Astrocyte (in vitro differentiated cells and primary cell): ENCODE measurements around the gene PROKR2. TPM values are rescaled to one million over a fixed set of nuclear protein-coding genes. Genes with fewer than 3 reads are reported as not detected.

Source experiments
- DNase-seq: peaks from one replicate; pipeline ENCODE4 v3.0.0-alpha.2; 2010; ENCODE audit warnings: low read depth
- FAIRE-seq: peaks from 2 replicates; lab custom pipeline; 2011; peaks lifted over from hg19 to GRCh38; lab: Jason Lieb, UNC
- H2AFZ ChIP-seq: 2 replicates; pipeline ENCODE4 v1.6.0; 2012; ENCODE audit warnings: low read depth, low read length, inconsistent platforms
- H3K27ac ChIP-seq: 2 replicates; pipeline ENCODE4 v1.5.1; 2011; ENCODE audit warnings: low read depth, low read length, inconsistent platforms
- H3K27me3 ChIP-seq: 2 replicates; pipeline ENCODE4 v1.6.0; 2011; ENCODE audit warnings: low read length, inconsistent platforms; ENCODE audit not compliant: insufficient read depth
- H3K36me3 ChIP-seq: 2 replicates; pipeline ENCODE4 v1.5.1; 2011; ENCODE audit warnings: low read length, inconsistent platforms; ENCODE audit not compliant: insufficient read depth
- H3K4me1 ChIP-seq: 2 replicates; pipeline ENCODE4 v1.5.1; 2011; ENCODE audit warnings: low read length, inconsistent platforms; ENCODE audit not compliant: insufficient read depth
- H3K4me2 ChIP-seq: 2 replicates; pipeline ENCODE4 v1.6.0; 2012; ENCODE audit warnings: low read length, inconsistent platforms
- H3K4me3 ChIP-seq: 2 replicates; pipeline ENCODE4 v1.5.1; 2011; ENCODE audit warnings: low read depth, mild to moderate bottlenecking, low read length, inconsistent platforms; ENCODE audit not compliant: insufficient read depth
- H3K79me2 ChIP-seq: 2 replicates; pipeline ENCODE4 v1.6.0; 2012; ENCODE audit warnings: mild to moderate bottlenecking, low read length, inconsistent platforms; ENCODE audit not compliant: insufficient read depth
- H3K9ac ChIP-seq: 2 replicates; pipeline ENCODE4 v1.6.0; 2012; ENCODE audit warnings: mild to moderate bottlenecking, low read length, inconsistent platforms
- H3K9me3 ChIP-seq: 2 replicates; pipeline ENCODE4 v1.5.1; 2012; ENCODE audit warnings: low read depth, mild to moderate bottlenecking, low read length, inconsistent platforms; ENCODE audit not compliant: insufficient read depth
- H4K20me1 ChIP-seq: 2 replicates; pipeline ENCODE4 v1.6.0; 2012; ENCODE audit warnings: low read length, inconsistent platforms; ENCODE audit not compliant: insufficient read depth
- H3K27ac Mint-ChIP-seq: one replicate; pipeline ENCODE4 v1.8.0; 2021; ENCODE audit warnings: mild to moderate bottlenecking, mixed read lengths; ENCODE audit not compliant: unreplicated experiment
- H3K27me3 Mint-ChIP-seq: one replicate; pipeline ENCODE4 v1.8.0; 2021; ENCODE audit warnings: low read depth, mixed read lengths; ENCODE audit not compliant: unreplicated experiment
- H3K36me3 Mint-ChIP-seq: one replicate; pipeline ENCODE4 v1.8.0; 2021; ENCODE audit warnings: low read depth, mixed read lengths; ENCODE audit not compliant: unreplicated experiment
- H3K4me1 Mint-ChIP-seq: one replicate; pipeline ENCODE4 v1.8.0; 2021; ENCODE audit warnings: low read depth, mixed read lengths; ENCODE audit not compliant: unreplicated experiment
- H3K4me3 Mint-ChIP-seq: one replicate; pipeline ENCODE4 v1.8.0; 2021; ENCODE audit warnings: mild to moderate bottlenecking, moderate library complexity, mixed read lengths; ENCODE audit not compliant: unreplicated experiment
- H3K9me3 Mint-ChIP-seq: one replicate; pipeline ENCODE4 v1.8.0; 2021; ENCODE audit warnings: mild to moderate bottlenecking, mixed read lengths; ENCODE audit not compliant: unreplicated experiment
- EZH2 ChIP-seq: IDR thresholded peaks from 2 replicates; pipeline ENCODE4 v1.6.1; 2012; ENCODE audit warnings: mild to moderate bottlenecking, low read length, inconsistent platforms; ENCODE audit not compliant: insufficient read depth
- total RNA-seq: library from RNA; stranded (reverse); gene quantifications from 2 replicates; pipeline ENCODE4 v1.2.1, GENCODE V29; 2021
- TF ChIP-seq, protein P1 (sequence below): IDR thresholded peaks from 2 replicates; pipeline ENCODE4 v1.5.1; 2011; ENCODE audit warnings: low read depth, mild to moderate bottlenecking, inconsistent platforms, low read length, moderate library complexity; ENCODE audit not compliant: insufficient read depth

PROKR2 gene
- total RNA-seq, 1 donor from 2014 or later = not detected

- DNase-seq = no peak
- H3K9me3 ChIP-seq = no peaks in the 10 kb centered on the region
- no peaks in the 10 kb centered on the region for H3K27me3 ChIP-seq
- Mint-ChIP-seq H3K27ac (no peak overlapping the region), H3K36me3 (no peaks in the 10 kb centered on the region), H3K4me3 (no peak overlapping the region), H3K4me1 (no peaks in the 10 kb centered on the region), H3K9me3 (no peaks in the 10 kb centered on the region), H3K27me3 (peaks cover 21% of the 10 kb centered on the region)
- H3K27ac ChIP-seq = no peak overlapping the region
- no peaks in the 10 kb centered on the region for H4K20me1 ChIP-seq
- H3K4me2 ChIP-seq = no peak overlapping the region
- no peaks in the 10 kb centered on the region for H3K79me2 ChIP-seq
- no peak overlapping the region for H3K9ac ChIP-seq
- FAIRE-seq = no peak
- H3K36me3 ChIP-seq = no peaks in the 10 kb centered on the region
- no peak overlapping the region for H3K4me3 ChIP-seq
- no peaks in the 10 kb centered on the region for H3K4me1 ChIP-seq
- TF ChIP-seq, protein P1, sequence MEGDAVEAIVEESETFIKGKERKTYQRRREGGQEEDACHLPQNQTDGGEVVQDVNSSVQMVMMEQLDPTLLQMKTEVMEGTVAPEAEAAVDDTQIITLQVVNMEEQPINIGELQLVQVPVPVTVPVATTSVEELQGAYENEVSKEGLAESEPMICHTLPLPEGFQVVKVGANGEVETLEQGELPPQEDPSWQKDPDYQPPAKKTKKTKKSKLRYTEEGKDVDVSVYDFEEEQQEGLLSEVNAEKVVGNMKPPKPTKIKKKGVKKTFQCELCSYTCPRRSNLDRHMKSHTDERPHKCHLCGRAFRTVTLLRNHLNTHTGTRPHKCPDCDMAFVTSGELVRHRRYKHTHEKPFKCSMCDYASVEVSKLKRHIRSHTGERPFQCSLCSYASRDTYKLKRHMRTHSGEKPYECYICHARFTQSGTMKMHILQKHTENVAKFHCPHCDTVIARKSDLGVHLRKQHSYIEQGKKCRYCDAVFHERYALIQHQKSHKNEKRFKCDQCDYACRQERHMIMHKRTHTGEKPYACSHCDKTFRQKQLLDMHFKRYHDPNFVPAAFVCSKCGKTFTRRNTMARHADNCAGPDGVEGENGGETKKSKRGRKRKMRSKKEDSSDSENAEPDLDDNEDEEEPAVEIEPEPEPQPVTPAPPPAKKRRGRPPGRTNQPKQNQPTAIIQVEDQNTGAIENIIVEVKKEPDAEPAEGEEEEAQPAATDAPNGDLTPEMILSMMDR = no peak
- TF ChIP-seq EZH2 = no peak
- no peak overlapping the region for H2AFZ ChIP-seq
These were observed 49.7 kb downstream of the PROKR2 start for GRCh38 chr20:5267092-5267491.

Other genes with a start within 250 kb of the PROKR2 start
- gene TMEM230, start 203.9 kb downstream of the PROKR2 start, total RNA-seq = 82.6 and 95.6 TPM in 2 replicates
- gene PCNA, start 197.0 kb downstream of the PROKR2 start, total RNA-seq = 73.0 and 77.6 TPM in 2 replicates
- gene CDS2, start 189.9 kb downstream of the PROKR2 start, total RNA-seq = 46.3 and 53.9 TPM in 2 replicates